Measurements from ENCODE around the gene DNASE1.

GRCh38 chr16:3651461-3652372 lies 2.8 kb upstream of the DNASE1 start:
- TF ChIP-seq REST (IDR thresholded peaks at IDR 0.05; ENCODE audit: insufficient read depth in 1 of 2, low read depth in 2 of 2, low read length in 2 of 2) (no peak), POLR2AphosphoS5 (IDR thresholded peaks at IDR 0.05; ENCODE audit: low read depth, low read length) (no peak)
